HUES48 (cell line): ENCODE data around the gene HP.
"Not testable (repeated sequence)": the region's sequence is repeated elsewhere in the genome, so short reads cannot be mapped to it uniquely, and the experiment has no call there.

Experiments used
- H3K27ac ChIP-seq: one replicate; pipeline ENCODE4 v1.7.0; 2013; ENCODE audit warnings: low read depth, low read length, inconsistent platforms
- H3K27me3 ChIP-seq: 2 replicates; pipeline ENCODE4 v1.6.1; 2013; ENCODE audit warnings: mild to moderate bottlenecking, low read length; ENCODE audit not compliant: control insufficient read depth, insufficient read depth
- H3K36me3 ChIP-seq: 2 replicates; pipeline ENCODE4 v1.6.1; 2013; ENCODE audit warnings: low read length; ENCODE audit not compliant: control insufficient read depth, insufficient read depth
- H3K4me1 ChIP-seq: 2 replicates; pipeline ENCODE4 v1.6.1; 2013; ENCODE audit warnings: mild to moderate bottlenecking, low read length; ENCODE audit not compliant: control insufficient read depth, insufficient read depth
- H3K4me3 ChIP-seq: 2 replicates; pipeline ENCODE4 v1.5.1; 2013; ENCODE audit warnings: mild to moderate bottlenecking, low read depth, low read length
- H3K9ac ChIP-seq: 2 replicates; pipeline ENCODE4 v1.6.1; 2013; ENCODE audit warnings: mild to moderate bottlenecking, low read depth, low read length, moderate library complexity
- H3K9me3 ChIP-seq: 2 replicates; pipeline ENCODE4 v1.6.1; 2013; ENCODE audit warnings: low read length; ENCODE audit not compliant: control insufficient read depth, insufficient read depth

The HP gene

DNA sequence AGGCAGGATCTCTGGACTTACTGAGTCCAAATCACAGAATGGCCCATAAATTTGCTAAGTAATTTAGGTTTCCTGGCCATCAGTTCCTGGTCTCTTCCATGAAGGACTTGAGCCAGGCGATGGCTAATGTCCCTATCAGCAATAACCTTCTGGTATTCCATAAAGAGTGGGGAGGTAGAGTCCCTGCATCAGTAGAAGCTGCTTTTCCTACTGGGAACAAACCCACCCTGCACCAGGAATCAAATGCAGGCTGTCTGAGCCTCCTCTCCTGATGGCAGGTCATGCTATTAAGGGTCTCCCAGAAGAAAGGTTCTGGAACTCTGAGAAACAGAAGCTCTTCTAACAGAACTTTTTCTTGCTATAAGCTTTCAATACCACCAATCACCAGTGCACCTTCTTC lies 7.3 kb downstream of the HP start:
- Histone ChIP-seq H3K27ac (no peak overlapping the region), H3K36me3 (no peaks in the 10 kb centered on the region), H3K27me3 (no peaks in the 10 kb centered on the region)

DNA sequence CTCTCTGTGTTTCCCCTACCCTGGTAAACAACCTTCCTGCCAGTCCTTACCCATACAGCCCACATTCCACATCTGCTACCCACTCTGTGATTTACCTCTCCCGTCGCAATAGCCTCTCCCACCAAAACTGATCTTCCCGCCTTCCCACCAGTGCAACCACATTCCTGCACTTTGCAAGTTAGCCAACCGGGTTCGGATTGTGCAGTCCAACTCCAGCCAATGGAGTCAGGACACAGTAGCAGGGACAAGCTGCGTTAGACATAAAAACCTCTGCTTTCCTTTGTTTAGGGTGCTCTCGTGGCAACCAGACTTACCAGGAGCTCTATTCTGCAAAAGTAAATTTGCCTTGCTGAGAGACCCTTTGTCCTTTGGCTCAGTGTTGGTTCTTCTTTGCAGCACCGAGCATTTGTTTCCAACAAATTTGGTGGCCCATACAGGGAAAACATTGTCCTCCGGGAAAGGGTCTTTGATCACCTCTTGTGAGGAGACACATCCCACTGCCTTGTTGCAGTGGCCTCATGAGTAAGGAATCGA lies 10.1 kb downstream of the HP start:
- Histone ChIP-seq H3K4me3 (no peak overlapping the region), H3K9me3 (no peaks in the 10 kb centered on the region), H3K4me1 (no peaks in the 10 kb centered on the region), H3K27me3 (no peaks in the 10 kb centered on the region), H3K27ac (no peak overlapping the region), H3K9ac (no peak overlapping the region), H3K36me3 (no peaks in the 10 kb centered on the region)

More for the DNA sequence above, 7.3 kb downstream of the HP start:
- H3K9ac ChIP-seq, result no peak overlapping the region
- no peak overlapping the region for H3K4me3 ChIP-seq
- H3K4me1 ChIP-seq, result no peaks in the 10 kb centered on the region
- H3K9me3 ChIP-seq, result no peaks in the 10 kb centered on the region

DNA sequence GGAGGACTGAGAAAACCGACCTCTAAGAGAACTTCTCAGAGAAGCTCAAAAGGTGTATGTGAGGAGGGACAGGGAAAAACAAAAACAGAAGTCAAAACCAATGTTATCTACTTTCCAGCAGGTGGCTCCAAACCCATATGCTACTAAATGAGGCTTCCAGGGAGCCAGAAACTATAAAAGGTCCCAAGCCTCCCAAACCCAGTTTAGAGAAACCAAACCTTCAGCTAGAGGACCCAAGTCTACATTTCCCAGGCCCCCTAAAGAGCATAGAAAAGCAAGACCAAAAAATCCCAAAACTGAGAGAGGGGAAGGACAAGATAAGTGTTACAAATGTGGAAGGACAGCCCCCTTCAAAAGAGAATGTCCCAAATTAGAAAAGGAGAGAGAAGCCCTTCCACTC lies 12.4 kb downstream of the HP start:
- H3K27ac ChIP-seq, result no peak overlapping the region
- H3K4me1 ChIP-seq, result no peaks in the 10 kb centered on the region
- no peak overlapping the region for H3K4me3 ChIP-seq
- H3K9me3 ChIP-seq, result no peaks in the 10 kb centered on the region
- no peak overlapping the region for H3K9ac ChIP-seq
- H3K36me3 ChIP-seq, result no peaks in the 10 kb centered on the region
- H3K27me3 ChIP-seq, result no peaks in the 10 kb centered on the region

DNA sequence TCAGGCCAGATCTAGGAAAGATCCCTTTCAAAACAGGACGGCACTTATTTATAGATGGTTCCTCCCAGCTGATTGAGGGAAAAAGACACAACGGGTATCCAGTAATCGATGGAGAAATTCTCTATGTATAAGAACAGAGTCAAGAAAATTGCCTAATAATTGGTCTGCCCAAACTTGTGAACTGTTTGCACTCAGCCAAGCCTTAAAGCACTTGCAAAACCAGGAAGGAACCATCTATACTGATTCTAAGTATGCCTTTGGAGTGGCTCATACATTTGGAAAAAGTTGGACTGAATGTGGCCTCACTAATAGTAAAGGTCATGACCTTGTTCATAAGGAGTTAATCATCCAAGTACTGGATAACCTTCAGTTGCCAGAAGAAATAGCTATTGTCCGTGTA lies 14.6 kb downstream of the HP start:
- no peak overlapping the region for H3K4me3 ChIP-seq
- no peaks in the 10 kb centered on the region for H3K36me3 ChIP-seq
- H3K9me3 ChIP-seq, result no peaks in the 10 kb centered on the region
- H3K27me3 ChIP-seq, result no peaks in the 10 kb centered on the region
- no peak overlapping the region for H3K27ac ChIP-seq
- no peak overlapping the region for H3K9ac ChIP-seq
- no peaks in the 10 kb centered on the region for H3K4me1 ChIP-seq

DNA sequence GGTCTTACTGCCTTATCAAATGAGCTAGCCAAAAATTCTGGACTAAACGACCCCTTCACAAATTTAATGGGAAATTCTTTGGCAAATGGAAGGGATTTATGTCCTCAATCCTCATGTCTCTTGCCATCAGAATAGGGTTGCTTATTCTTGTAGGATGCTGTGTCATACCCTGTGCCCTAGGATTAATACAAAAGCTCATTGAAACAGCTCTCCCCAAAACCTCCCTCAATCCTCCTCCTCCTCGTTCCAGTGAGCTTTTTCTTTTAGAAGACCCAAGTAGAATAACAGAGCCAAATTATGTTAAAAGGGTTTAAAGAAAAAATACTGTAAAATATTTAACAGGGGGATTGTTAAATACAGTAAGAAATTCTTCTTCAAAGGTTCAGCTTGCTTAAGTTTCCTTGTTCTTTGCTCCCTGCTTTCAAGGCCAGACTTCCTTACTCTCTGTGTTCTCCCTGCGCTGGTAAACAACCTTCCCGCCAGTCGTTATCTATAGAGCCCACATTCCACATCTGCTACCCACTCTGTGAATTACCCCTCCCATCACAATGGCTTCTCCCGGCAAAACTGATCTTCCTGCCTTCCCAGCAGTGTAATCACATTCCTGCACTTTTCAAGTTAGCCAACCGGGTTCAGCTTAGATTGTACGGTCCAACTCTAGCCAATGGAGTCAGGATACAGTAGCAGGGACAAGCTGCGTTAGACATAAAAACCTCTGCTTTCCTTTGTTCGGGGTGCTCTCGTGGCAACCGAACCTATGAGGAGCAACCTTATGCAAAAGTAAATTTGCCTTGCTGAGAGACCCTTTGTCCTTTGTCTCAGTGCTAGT lies 18.4 kb downstream of the HP start:
- Histone ChIP-seq H3K9me3 (no peaks in the 10 kb centered on the region), H3K9ac (no peak overlapping the region), H3K36me3 (no peaks in the 10 kb centered on the region), H3K4me1 (no peaks in the 10 kb centered on the region), H3K27me3 (no peaks in the 10 kb centered on the region), H3K4me3 (no peak overlapping the region), H3K27ac (no peak overlapping the region)

DNA sequence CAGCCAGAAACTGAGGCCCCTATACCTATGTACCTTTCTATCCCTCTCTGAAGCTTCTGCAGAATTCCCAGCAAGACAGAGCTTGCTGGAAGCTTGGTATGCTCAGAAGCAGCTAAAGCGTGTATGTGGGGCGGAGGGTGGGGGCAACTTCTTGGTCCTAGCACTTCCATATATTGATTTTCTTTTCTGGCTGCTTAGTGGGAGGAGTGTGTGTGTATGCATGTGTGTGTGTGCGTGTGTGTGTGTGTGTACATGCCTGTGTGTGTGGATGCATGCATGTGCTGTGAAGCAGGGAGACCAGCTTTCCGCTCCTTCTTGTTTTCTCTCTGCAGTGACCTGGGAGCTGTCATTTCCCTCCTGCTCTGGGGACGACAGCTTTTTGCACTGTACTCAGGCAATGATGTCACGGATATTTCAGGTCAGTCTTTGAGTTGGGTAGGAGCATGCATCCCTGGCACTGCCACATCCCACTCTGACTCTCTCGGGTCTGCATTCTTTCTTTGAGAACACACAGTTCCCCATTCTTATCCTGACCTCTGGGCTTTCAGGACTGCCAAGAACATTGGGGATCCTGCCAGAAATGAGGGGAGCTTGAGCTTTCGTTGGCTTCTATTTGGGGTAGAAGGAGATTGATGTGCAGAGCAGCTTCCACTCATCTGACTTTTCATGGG lies 19.4 kb downstream of the HP start:
- Histone ChIP-seq H3K27ac (no peak overlapping the region), H3K9ac (no peak overlapping the region), H3K4me1 (no peaks in the 10 kb centered on the region), H3K36me3 (no peaks in the 10 kb centered on the region), H3K9me3 (no peaks in the 10 kb centered on the region), H3K27me3 (no peaks in the 10 kb centered on the region), H3K4me3 (no peak overlapping the region)

DNA sequence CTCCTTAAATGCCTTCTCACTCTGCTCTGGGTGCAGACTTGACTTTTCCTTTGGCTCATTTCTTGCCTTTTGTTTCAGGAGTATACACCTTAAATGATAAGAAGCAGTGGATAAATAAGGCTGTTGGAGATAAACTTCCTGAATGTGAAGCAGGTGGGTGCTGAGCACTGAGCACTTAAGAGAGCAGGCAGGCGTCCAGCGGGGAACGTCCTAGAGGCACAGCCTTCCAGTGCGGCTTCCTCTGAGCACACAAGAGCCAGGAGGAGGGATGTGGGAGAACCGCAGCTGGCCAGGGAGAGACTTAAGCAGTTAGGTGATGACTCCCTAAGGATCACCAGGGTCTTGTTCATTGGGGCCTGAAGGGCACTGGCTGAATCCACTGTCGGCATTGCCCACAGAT lies 20.8 kb downstream of the HP start:
- H3K4me3 ChIP-seq, H3K27ac ChIP-seq, H3K27me3 ChIP-seq, H3K36me3 ChIP-seq, H3K9me3 ChIP-seq, H3K4me1 ChIP-seq, H3K9ac ChIP-seq: not testable (repeated sequence)

DNA sequence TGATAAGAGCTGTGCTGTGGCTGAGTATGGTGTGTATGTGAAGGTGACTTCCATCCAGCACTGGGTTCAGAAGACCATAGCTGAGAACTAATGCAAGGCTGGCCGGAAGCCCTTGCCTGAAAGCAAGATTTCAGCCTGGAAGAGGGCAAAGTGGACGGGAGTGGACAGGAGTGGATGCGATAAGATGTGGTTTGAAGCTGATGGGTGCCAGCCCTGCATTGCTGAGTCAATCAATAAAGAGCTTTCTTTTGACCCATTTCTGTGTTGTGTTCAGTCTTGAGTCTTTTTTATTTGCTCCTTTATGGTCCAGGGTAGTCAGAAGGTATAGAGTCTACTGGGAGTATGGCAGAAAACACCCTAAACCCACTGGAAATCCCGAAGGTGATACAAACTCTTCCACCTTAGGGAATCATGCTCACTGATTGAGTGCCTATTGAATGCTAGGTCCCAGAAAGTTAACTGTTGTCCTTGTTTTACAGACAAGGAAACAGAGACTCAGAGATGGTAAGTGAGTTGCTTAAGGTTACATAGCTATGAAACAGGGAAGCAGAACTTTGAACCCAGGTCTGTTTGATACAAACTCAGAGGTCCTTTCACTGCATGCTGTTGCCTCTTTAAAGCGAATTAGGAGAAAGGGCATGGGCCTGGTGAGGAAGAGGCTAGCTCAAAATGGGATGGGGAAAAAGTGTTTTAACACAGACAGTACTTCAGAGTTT lies 22.8 kb downstream of the HP start:
- H3K36me3 ChIP-seq, H3K27ac ChIP-seq, H3K9me3 ChIP-seq, H3K4me1 ChIP-seq, H3K4me3 ChIP-seq, H3K27me3 ChIP-seq, H3K9ac ChIP-seq: not testable (repeated sequence)

DNA sequence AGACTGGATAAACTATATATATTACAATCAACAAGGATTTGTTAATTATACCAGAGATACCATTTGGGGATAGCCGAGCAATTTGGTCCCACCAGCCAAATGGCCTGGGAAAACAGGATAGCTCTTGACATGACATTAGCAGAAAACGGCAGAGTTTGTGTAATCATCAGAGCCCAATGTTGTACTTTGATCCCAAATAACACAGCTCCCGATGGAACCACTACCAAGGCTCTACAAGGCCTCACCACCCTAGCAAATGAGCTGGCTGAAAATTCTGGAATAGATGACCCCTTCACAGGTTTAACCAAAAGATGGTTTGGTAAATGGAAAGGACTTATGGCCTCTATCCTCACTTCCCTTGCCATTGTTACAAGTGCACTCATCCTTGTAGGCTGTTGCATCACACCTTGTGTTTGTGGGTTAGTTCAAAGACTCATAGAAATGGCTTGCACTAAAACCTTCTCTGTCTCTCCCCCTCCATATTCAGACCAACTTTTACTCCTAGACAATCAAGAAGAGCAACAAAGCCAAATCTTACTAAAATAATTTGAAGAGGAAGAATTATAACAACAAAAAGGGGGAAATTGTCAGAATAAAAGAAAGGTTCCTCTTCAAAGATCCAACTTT lies 29.6 kb downstream of the HP start:
- no peak overlapping the region for H3K9ac ChIP-seq
- peaks cover 5% of the 10 kb centered on the region; the same call in 1 of the 2 replicates for H3K9me3 ChIP-seq
- peaks cover 37% of the 10 kb centered on the region for H3K36me3 ChIP-seq
- no peaks in the 10 kb centered on the region for H3K27me3 ChIP-seq
- no peaks in the 10 kb centered on the region for H3K4me1 ChIP-seq
- no peak overlapping the region for H3K27ac ChIP-seq
- H3K4me3 ChIP-seq, result no peak overlapping the region

DNA sequence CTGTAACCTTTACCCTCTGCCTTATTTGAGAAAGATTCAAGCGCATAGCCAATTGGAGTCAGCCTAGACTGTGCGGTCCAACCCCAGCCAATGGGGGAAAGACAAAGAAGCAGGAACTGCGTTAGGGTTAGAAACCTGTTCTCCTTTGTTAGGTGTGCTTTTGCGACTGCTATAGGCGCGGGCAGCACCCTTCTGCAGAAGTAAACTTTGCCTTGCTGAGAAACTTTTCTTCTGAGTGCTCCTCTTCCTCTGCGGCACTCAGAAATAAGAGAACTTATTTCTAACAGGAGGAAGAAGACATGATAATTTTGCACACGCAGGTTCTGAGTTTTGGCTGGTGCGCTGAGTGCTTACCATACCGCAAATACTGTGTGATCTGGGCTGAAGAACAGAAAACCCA lies 30.1 kb downstream of the HP start:
- H3K36me3 ChIP-seq, result peaks cover 43% of the 10 kb centered on the region
- H3K27me3 ChIP-seq, result no peaks in the 10 kb centered on the region
- H3K9me3 ChIP-seq, result peaks cover 5% of the 10 kb centered on the region; the same call in 1 of the 2 replicates
- H3K9ac ChIP-seq, result no peak overlapping the region
- no peak overlapping the region for H3K27ac ChIP-seq
- no peaks in the 10 kb centered on the region for H3K4me1 ChIP-seq
- H3K4me3 ChIP-seq, result no peak overlapping the region
